Esophagus muscularis mucosa (tissue), 4 donors: ENCODE data around the gene PHACTR3. TPM values are rescaled to one million over a fixed set of nuclear protein-coding genes. Genes with fewer than 3 reads are reported as not detected.
"Not testable (repeated sequence)": the region's sequence is repeated elsewhere in the genome, so short reads cannot be mapped to it uniquely, and the experiment has no call there.

Experiments
- DNase-seq: peaks from one replicate; pipeline ENCODE4 v3.0.0-alpha.2; 2017; ENCODE audit errors: extremely low spot score
- H3K27ac ChIP-seq, 4 donors: fragments of 200-600 bp; sonication (generic); replicated peaks in 1 of 4; 1 replicate in 3 of 4; 2 replicates in 1 of 4; pipeline ENCODE4 v1.5.1; 2016 to 2019; ENCODE audit warnings: mild to moderate bottlenecking in 1 of 4
- H3K27me3 ChIP-seq, 4 donors: fragments of 200-600 bp; sonication (generic); one replicate each; pipeline versions ENCODE4 v1.5.1 to v1.6.0; 2016 to 2019
- H3K36me3 ChIP-seq, 4 donors: fragments of 200-600 bp; sonication (generic); one replicate each; pipeline ENCODE4 v1.5.1; 2016 to 2019
- H3K4me1 ChIP-seq, 4 donors: fragments of 200-600 bp; sonication (generic); one replicate each; pipeline ENCODE4 v1.5.1; 2016 to 2019
- H3K4me3 ChIP-seq, 4 donors: fragments of 200-600 bp; sonication (generic); 1 replicate in 2 of 4; 2 replicates in 2 of 4; pipeline ENCODE4 v1.5.1; 2016 to 2019; ENCODE audit warnings: mild to moderate bottlenecking in 4 of 4, moderate library complexity in 1 of 4
- H3K9me3 ChIP-seq, 4 donors: fragments of 200-600 bp; sonication (generic); 1 replicate in 3 of 4; 2 replicates in 1 of 4; pipeline ENCODE4 v1.5.1; 2016 to 2019
- CTCF ChIP-seq, 3 experiments: fragments of 200-600 bp in 2 of 3; fragments of 450-650 bp in 1 of 3; sonication (generic) in 2 of 3; IDR thresholded peaks; one replicate each; pipeline ENCODE4 v1.5.1; 2017 to 2019; ENCODE audit warnings: antibody characterized with exemption in 3 of 3, mild to moderate bottlenecking in 2 of 3, moderate library complexity in 1 of 3
- EP300 ChIP-seq: sonication (generic); formaldehyde crosslinking; IDR thresholded peaks from one replicate; pipeline ENCODE4 v1.6.1; 2017; ENCODE audit warnings: antibody characterized with exemption
- POLR2A ChIP-seq: fragments of 450-650 bp; IDR thresholded peaks from one replicate; pipeline ENCODE4 v1.6.1; 2017; ENCODE audit warnings: antibody characterized with exemption, moderate library complexity, mild to moderate bottlenecking, low read depth
- POLR2AphosphoS5 ChIP-seq, 2 donors: sonication (generic); formaldehyde crosslinking; IDR thresholded peaks; one replicate each; pipeline ENCODE4 v1.6.1; 2017; ENCODE audit warnings: antibody characterized with exemption in 2 of 2
- WGBS: methylation state at CpG from one replicate; pipeline ENCODE4 v1.1.5; 2018; 5-methylcytosine and 5-hydroxymethylcytosine counted together
- intact Hi-C: fragments of 100-400 bp; cut with DNase I; formaldehyde crosslinking; loops from one replicate; pipeline ENCODE4 v1.15.1; 2023
- total RNA-seq, 4 donors: library from RNA; depleted of rRNA; stranded (reverse); fragments of >200 nt; gene quantifications; one replicate each; pipeline versions ENCODE4 v1.1.0 to v1.2.1, GENCODE V29; 2016

The PHACTR3 gene
- under 1 TPM; 0.17 to 0.86 (median 0.56) TPM for total RNA-seq

GRCh38 chr20:59603781-59604541 lies at the start of gene PHACTR3:
PHACTR3 (plus strand) TSS chr20:59604540; CDS start chr20:59605015, 475 bp downstream.
- Histone ChIP-seq H3K9me3 (no peaks in the 10 kb centered on the region), H3K4me3 (peak within 1 kb of the TSS; percentile 29 to 50 (median 42)), H3K27me3 (peaks cover 0 to 90% (median 27%) of the 10 kb centered on the region in 4 donors), H3K27ac (no peak within 1 kb of the TSS), H3K4me1 (peaks cover 8 to 22% (median 17%) of the 10 kb centered on the region in 4 donors), H3K36me3 (no peaks in the 10 kb centered on the region)
- TF ChIP-seq POLR2AphosphoS5 (IDR thresholded peaks at IDR 0.05) (no peak), EP300 (no peak), CTCF (IDR thresholded peaks at IDR 0.05) (no peak), POLR2A (no peak)
- DNase-seq, result no peak
- 10% methylated on average over 21 of the region's 40 CpGs for WGBS
- intact Hi-C loops, result no loop called here

- peak; percentile 31 for DNase-seq
- H3K4me1 ChIP-seq, H3K36me3 ChIP-seq, intact Hi-C loops, H3K27ac ChIP-seq, H3K9me3 ChIP-seq, H3K4me3 ChIP-seq: not testable (repeated sequence)
- 86% methylated on average over 26 of the region's 26 CpGs for WGBS
- H3K27me3 ChIP-seq, result peaks cover 0 to 20% (median 0%) of the 10 kb centered on the region in 4 donors
Measured at GRCh38 chr20:59557733-59558529, 46.4 kb upstream of the PHACTR3 start.

GRCh38 chr20:59559024-59559817 lies 45.1 kb upstream of the PHACTR3 start:
- no peaks in the 10 kb centered on the region for H3K9me3 ChIP-seq
- 86% methylated on average over 14 of the region's 14 CpGs for WGBS
- TF ChIP-seq CTCF (IDR thresholded peaks at IDR 0.05) (no peak), EP300 (no peak), POLR2A (no peak), POLR2AphosphoS5 (IDR thresholded peaks at IDR 0.05) (no peak)
- intact Hi-C loops, result no loop called here
- no peak overlapping the region for H3K27ac ChIP-seq
- DNase-seq, result peak; percentile 91
- H3K4me3 ChIP-seq, result no peak overlapping the region
- H3K36me3 ChIP-seq, result no peaks in the 10 kb centered on the region
- H3K27me3 ChIP-seq, result peaks cover 0 to 25% (median 0%) of the 10 kb centered on the region in 4 donors
- no peaks in the 10 kb centered on the region for H3K4me1 ChIP-seq

- no peak for DNase-seq
- Histone ChIP-seq H3K27ac (no peak overlapping the region), H3K4me3 (no peak overlapping the region), H3K9me3 (no peaks in the 10 kb centered on the region), H3K36me3 (no peaks in the 10 kb centered on the region), H3K27me3 (peaks cover 0 to 24% (median 0%) of the 10 kb centered on the region in 4 donors), H3K4me1 (no peaks in the 10 kb centered on the region)
- intact Hi-C loops, result no loop called here
- WGBS, result 93% methylated on average over 7 of the region's 7 CpGs
- TF ChIP-seq POLR2A, result no peak
- no peak for TF ChIP-seq EP300
Measured at GRCh38 chr20:59559863-59560262, 44.5 kb upstream of the PHACTR3 start.

- peak; percentile 60 for DNase-seq
- no peaks in the 10 kb centered on the region for H3K9me3 ChIP-seq
- H3K36me3 ChIP-seq, result no peaks in the 10 kb centered on the region
- WGBS, result 31% methylated on average over 6 of the region's 7 CpGs
- no peak overlapping the region for H3K4me3 ChIP-seq
- no peaks in the 10 kb centered on the region for H3K4me1 ChIP-seq
- no peak overlapping the region for H3K27ac ChIP-seq
- intact Hi-C loops, result no loop called here
- peaks cover 0 to 23% (median 0%) of the 10 kb centered on the region in 4 donors for H3K27me3 ChIP-seq
- TF ChIP-seq CTCF (IDR thresholded peaks at IDR 0.05) (peak; percentile 10 to 52 (median 36)), POLR2A (no peak)
Measured at GRCh38 chr20:59560588-59561227, 43.6 kb upstream of the PHACTR3 start.
